ENCODE results near the gene OR4D10.

- TF ChIP-seq CTCF (IDR thresholded peaks at IDR 0.05) (no peak), POLR2A (IDR thresholded peaks at IDR 0.05) (no peak), POLR2AphosphoS5 (IDR thresholded peaks at IDR 0.05; ENCODE audit: insufficient read depth in 1 of 2, low read depth in 1 of 2) (no peak)
These were observed 13.2 kb upstream of the OR4D10 start for GRCh38 chr11:59459916-59460315.

All from vagina (tissue), 2 donors.